ENCODE measurements around the gene IGSF8. TPM values are rescaled to one million over a fixed set of nuclear protein-coding genes. Genes with fewer than 3 reads are reported as not detected.

Gene IGSF8
- total RNA-seq, 1 experiment from 2014 or later, result 18.8 TPM

DNA sequence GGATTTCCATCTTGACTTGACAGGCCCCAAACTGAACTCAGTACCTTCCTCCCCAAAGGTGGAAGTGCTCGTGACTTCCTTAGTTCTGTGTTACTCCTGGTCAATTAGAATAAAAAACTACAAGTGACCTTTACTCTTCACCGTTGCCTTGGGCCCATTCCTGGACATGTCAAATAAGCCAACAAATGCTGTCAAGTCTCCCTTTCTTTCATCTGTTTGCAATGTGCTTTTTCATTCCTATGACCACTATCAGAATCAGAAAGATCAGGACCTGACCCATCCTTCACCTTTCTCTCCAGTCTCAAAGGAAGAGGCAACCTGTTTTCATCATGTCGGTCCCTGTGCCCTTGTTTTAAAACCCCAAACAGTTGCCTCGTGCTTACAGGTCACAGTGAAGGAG is 23.6 kb downstream of the IGSF8 start:
- H3K27me3 ChIP-seq (ENCODE audit: control insufficient read depth, insufficient read depth, low read length), result peaks cover 22% of the 10 kb centered on the region
- H3K9me3 ChIP-seq (ENCODE audit: control insufficient read depth, insufficient read depth, low read depth, low read length), result no peaks in the 10 kb centered on the region
- no peaks in the 10 kb centered on the region for H3K36me3 ChIP-seq (ENCODE audit: control insufficient read depth, insufficient read depth, low read length)
- ATAC-seq (no peak), DNase-seq (ENCODE audit: low read depth, low spot score) (no peak)
- TF ChIP-seq TCF7L2 (IDR thresholded peaks at IDR 0.05; ENCODE audit: low read depth, low read length) (no peak), POLR2AphosphoS5 (IDR thresholded peaks at IDR 0.05; ENCODE audit: low read depth, low read length) (no peak), SIN3A (IDR thresholded peaks at IDR 0.05; ENCODE audit: borderline replicate concordance, insufficient read depth, low read depth, low read length) (no peak)
- TF ChIP-seq, protein P1, sequence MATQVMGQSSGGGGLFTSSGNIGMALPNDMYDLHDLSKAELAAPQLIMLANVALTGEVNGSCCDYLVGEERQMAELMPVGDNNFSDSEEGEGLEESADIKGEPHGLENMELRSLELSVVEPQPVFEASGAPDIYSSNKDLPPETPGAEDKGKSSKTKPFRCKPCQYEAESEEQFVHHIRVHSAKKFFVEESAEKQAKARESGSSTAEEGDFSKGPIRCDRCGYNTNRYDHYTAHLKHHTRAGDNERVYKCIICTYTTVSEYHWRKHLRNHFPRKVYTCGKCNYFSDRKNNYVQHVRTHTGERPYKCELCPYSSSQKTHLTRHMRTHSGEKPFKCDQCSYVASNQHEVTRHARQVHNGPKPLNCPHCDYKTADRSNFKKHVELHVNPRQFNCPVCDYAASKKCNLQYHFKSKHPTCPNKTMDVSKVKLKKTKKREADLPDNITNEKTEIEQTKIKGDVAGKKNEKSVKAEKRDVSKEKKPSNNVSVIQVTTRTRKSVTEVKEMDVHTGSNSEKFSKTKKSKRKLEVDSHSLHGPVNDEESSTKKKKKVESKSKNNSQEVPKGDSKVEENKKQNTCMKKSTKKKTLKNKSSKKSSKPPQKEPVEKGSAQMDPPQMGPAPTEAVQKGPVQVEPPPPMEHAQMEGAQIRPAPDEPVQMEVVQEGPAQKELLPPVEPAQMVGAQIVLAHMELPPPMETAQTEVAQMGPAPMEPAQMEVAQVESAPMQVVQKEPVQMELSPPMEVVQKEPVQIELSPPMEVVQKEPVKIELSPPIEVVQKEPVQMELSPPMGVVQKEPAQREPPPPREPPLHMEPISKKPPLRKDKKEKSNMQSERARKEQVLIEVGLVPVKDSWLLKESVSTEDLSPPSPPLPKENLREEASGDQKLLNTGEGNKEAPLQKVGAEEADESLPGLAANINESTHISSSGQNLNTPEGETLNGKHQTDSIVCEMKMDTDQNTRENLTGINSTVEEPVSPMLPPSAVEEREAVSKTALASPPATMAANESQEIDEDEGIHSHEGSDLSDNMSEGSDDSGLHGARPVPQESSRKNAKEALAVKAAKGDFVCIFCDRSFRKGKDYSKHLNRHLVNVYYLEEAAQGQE (IDR thresholded peaks at IDR 0.05; ENCODE audit: insufficient read depth in 1 of 2, low read depth in 2 of 2, low read length in 1 of 2), result no peak
- TF ChIP-seq, protein P2, sequence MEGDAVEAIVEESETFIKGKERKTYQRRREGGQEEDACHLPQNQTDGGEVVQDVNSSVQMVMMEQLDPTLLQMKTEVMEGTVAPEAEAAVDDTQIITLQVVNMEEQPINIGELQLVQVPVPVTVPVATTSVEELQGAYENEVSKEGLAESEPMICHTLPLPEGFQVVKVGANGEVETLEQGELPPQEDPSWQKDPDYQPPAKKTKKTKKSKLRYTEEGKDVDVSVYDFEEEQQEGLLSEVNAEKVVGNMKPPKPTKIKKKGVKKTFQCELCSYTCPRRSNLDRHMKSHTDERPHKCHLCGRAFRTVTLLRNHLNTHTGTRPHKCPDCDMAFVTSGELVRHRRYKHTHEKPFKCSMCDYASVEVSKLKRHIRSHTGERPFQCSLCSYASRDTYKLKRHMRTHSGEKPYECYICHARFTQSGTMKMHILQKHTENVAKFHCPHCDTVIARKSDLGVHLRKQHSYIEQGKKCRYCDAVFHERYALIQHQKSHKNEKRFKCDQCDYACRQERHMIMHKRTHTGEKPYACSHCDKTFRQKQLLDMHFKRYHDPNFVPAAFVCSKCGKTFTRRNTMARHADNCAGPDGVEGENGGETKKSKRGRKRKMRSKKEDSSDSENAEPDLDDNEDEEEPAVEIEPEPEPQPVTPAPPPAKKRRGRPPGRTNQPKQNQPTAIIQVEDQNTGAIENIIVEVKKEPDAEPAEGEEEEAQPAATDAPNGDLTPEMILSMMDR (IDR thresholded peaks at IDR 0.05), result no peak
- ChIA-PET CTCF (no interaction called here), POLR2A (no interaction called here)
- no TSS peak for BruUV-seq (replicated peaks)
- in situ Hi-C loops (cut with HindIII; ENCODE audit: low pct_unique_long_range_greater_than_20kb, low sequenced_read_pairs), result no loop called here
- H3K27ac ChIP-seq (ENCODE audit: low read length), result no peak overlapping the region
- intact Hi-C loops (cut with micrococcal nuclease; ENCODE audit: unreplicated experiment), result no loop called here
- H3K4me3 ChIP-seq (ENCODE audit: low read depth in 2 of 2, low read length in 2 of 2), result no peak overlapping the region
- no peaks in the 10 kb centered on the region for H3K4me1 ChIP-seq (ENCODE audit: control insufficient read depth, insufficient read depth, low read length)

DNA sequence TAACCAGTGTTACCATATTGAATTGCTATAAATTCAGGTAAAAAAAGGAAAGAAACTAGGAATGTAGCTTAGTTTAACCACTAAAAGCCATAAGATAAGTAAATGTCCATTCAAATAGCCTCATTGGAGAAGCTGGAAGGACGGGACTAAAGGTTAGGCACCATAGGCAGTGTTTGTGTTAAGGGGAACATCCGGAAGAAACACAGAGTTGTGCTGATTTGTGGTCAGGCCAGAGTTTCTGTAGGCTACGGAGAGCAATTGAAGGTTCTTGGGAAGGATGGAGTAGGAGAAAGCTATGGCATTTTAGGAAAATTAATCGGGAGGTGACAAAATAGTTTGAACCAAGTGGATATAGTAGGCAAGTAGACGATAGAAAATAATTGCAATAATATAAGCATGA is 27.1 kb downstream of the IGSF8 start:
- peaks cover 15% of the 10 kb centered on the region for H3K27me3 ChIP-seq (ENCODE audit: control insufficient read depth, insufficient read depth, low read length)
- H3K4me3 ChIP-seq (ENCODE audit: low read depth in 2 of 2, low read length in 2 of 2), result no peak overlapping the region
- ChIA-PET POLR2A (interaction anchor here (0.5 to 0.8 kb wide), 3 partner anchors 74 to 1076 kb away, joined by 3 to 8 read pairs (median 4); no protein-coding TSS in a partner anchor), CTCF (interaction anchor here (0.6 kb wide), 1 partner anchor 10 kb away, joined by 5 read pairs; no protein-coding TSS in a partner anchor)
- intact Hi-C loops (cut with micrococcal nuclease; ENCODE audit: unreplicated experiment) (no loop called here), in situ Hi-C loops (cut with HindIII; ENCODE audit: low pct_unique_long_range_greater_than_20kb, low sequenced_read_pairs) (no loop called here)
- ATAC-seq, result no peak
- no peak for TF ChIP-seq TCF7L2 (IDR thresholded peaks at IDR 0.05; ENCODE audit: low read depth, low read length)
- BruUV-seq (replicated peaks), result no TSS peak
- no peaks in the 10 kb centered on the region for H3K9me3 ChIP-seq (ENCODE audit: control insufficient read depth, insufficient read depth, low read depth, low read length)
- no peaks in the 10 kb centered on the region for H3K36me3 ChIP-seq (ENCODE audit: control insufficient read depth, insufficient read depth, low read length)
- H3K4me1 ChIP-seq (ENCODE audit: control insufficient read depth, insufficient read depth, low read length), result no peaks in the 10 kb centered on the region
- no peak for DNase-seq (ENCODE audit: low read depth, low spot score)
- H3K27ac ChIP-seq (ENCODE audit: low read length), result no peak overlapping the region

DNA sequence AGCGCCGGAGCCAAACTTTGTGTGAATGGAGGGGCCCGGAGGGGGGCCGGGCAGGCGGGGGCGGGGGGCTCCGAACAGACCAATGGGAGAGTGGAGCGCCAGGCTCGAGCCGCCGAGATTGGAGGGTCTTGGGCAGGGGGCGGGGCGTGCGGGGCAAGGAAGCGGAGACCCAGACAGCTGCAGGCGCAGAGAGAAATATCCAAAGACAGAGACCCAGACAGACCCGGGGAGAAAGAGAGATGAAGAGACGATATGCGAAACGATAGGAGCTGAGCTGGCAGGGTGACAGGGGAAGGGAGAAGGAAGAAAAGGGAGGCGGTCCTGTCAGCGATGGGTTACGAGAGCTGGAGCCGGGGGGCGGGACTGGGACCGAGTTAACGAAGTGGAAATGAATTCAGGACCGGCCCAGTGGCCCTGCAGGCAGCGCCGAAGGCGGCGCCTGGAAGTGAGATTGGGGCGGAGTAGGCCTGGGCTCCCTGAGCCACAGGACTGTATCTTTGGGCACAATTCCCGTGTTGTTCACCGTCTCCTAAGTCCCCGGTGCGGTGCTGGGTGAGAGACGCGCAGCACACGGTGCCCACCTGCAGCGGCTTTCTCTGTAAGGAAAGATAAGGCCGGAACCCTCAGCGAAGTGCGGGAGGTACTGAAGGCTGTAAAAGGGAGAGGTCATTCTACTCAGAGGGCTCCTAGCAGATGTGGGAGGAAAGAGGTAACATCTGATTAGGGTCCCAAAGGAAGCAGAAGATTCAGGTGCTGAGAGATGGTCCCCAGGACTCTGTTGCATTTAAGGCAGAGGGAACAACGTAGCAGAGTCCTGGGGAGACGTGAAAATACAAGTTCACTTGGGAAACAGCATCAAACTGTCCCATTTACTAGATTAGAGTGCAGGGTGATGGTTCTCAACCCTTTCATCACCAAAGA is 27.9 kb downstream of the IGSF8 start:
- in situ Hi-C loops (cut with HindIII; ENCODE audit: low pct_unique_long_range_greater_than_20kb, low sequenced_read_pairs) (no loop called here), intact Hi-C loops (cut with micrococcal nuclease; ENCODE audit: unreplicated experiment) (no loop called here)
- no TSS peak for BruUV-seq (replicated peaks)
- ChIA-PET CTCF (no interaction called here), POLR2A (interaction anchor here (0.7 to 0.8 kb wide), 2 partner anchors 10 to 147 kb away, joined by 4 to 11 read pairs; no protein-coding TSS in a partner anchor)
- H3K4me1 ChIP-seq (ENCODE audit: control insufficient read depth, insufficient read depth, low read length), result no peaks in the 10 kb centered on the region
- H3K36me3 ChIP-seq (ENCODE audit: control insufficient read depth, insufficient read depth, low read length), result no peaks in the 10 kb centered on the region
- no peak for DNase-seq (ENCODE audit: low read depth, low spot score)
- H3K27me3 ChIP-seq (ENCODE audit: control insufficient read depth, insufficient read depth, low read length), result peaks cover 15% of the 10 kb centered on the region
- no peak overlapping the region for H3K27ac ChIP-seq (ENCODE audit: low read length)
- H3K9me3 ChIP-seq (ENCODE audit: control insufficient read depth, insufficient read depth, low read depth, low read length), result no peaks in the 10 kb centered on the region
- peak overlapping the region; percentile 29 to 37 for H3K4me3 ChIP-seq (ENCODE audit: low read depth in 2 of 2, low read length in 2 of 2)
- TF ChIP-seq SIN3A (IDR thresholded peaks at IDR 0.05; ENCODE audit: borderline replicate concordance, insufficient read depth, low read depth, low read length) (no peak), TCF7L2 (IDR thresholded peaks at IDR 0.05; ENCODE audit: low read depth, low read length) (no peak), POLR2AphosphoS5 (IDR thresholded peaks at IDR 0.05; ENCODE audit: low read depth, low read length) (no peak)
- TF ChIP-seq, protein P2 (IDR thresholded peaks at IDR 0.05), result no peak
- TF ChIP-seq, protein P1 (IDR thresholded peaks at IDR 0.05; ENCODE audit: insufficient read depth in 1 of 2, low read depth in 2 of 2, low read length in 1 of 2), result no peak
- ATAC-seq, result peak; percentile 91
